ENCODE results near the gene PLK4.
A peak's percentile ranks its signal among the peaks of the same experiment; 100 is the strongest.
"Not testable (repeated sequence)": the region's sequence is repeated elsewhere in the genome, so short reads cannot be mapped to it uniquely, and the experiment has no call there.

Gene PLK4

GRCh38 chr4:127880763-127881562, at the start of gene PLK4:
PLK4 (plus strand) TSS chr4:127880893; CDS start chr4:127881135, 242 bp downstream.
- DNase-seq = peak; percentile 95

- peak; percentile 2 for DNase-seq
Observed at GRCh38 chr4:127832585-127832984, 48.1 kb upstream of the PLK4 start.

- DNase-seq = no peak
Observed at GRCh38 chr4:127843704-127844600, 36.7 kb upstream of the PLK4 start.

- no peak for DNase-seq
Observed at GRCh38 chr4:127844601-127845116, 36.0 kb upstream of the PLK4 start.

GRCh38 chr4:127846061-127846460, 34.6 kb upstream of the PLK4 start:
- no peak for DNase-seq

GRCh38 chr4:127846765-127847164, 33.9 kb upstream of the PLK4 start:
- DNase-seq = no peak

GRCh38 chr4:127849505-127850234, 31.0 kb upstream of the PLK4 start:
- no peak for DNase-seq

GRCh38 chr4:127852661-127853060, 28.0 kb upstream of the PLK4 start:
- no peak for DNase-seq

GRCh38 chr4:127856196-127856812, 24.4 kb upstream of the PLK4 start:
- no peak for DNase-seq

GRCh38 chr4:127856813-127857447, 23.8 kb upstream of the PLK4 start:
- DNase-seq = peak; percentile 43

GRCh38 chr4:127857641-127858040, 23.1 kb upstream of the PLK4 start:
- no peak for DNase-seq

- no peak for DNase-seq
Observed at GRCh38 chr4:127868196-127868595, 12.5 kb upstream of the PLK4 start.

GRCh38 chr4:127870281-127870680, 10.4 kb upstream of the PLK4 start:
- DNase-seq = no peak

- DNase-seq = no peak
Observed at GRCh38 chr4:127870688-127871087, 10.0 kb upstream of the PLK4 start.

GRCh38 chr4:127875791-127876190, 4.9 kb upstream of the PLK4 start:
- no peak for DNase-seq

- peak; percentile 37 for DNase-seq
Observed at GRCh38 chr4:127881563-127881864, 821 bp downstream of the PLK4 start.

GRCh38 chr4:127888559-127888958, 7.9 kb downstream of the PLK4 start:
- no peak for DNase-seq

- no peak for DNase-seq
Observed at GRCh38 chr4:127889903-127890302, 9.2 kb downstream of the PLK4 start.

GRCh38 chr4:127896069-127896468, 15.4 kb downstream of the PLK4 start:
- DNase-seq = no peak

GRCh38 chr4:127896528-127896927, 15.8 kb downstream of the PLK4 start:
- DNase-seq = no peak

GRCh38 chr4:127899682-127900081, 19.0 kb downstream of the PLK4 start:
- not testable (repeated sequence) for DNase-seq

- no peak for DNase-seq
Observed at GRCh38 chr4:127905029-127905428, 24.3 kb downstream of the PLK4 start.
